ENCODE data around the gene TNFAIP3. TPM values are rescaled to one million over a fixed set of nuclear protein-coding genes. Genes with fewer than 3 reads are reported as not detected.

The TNFAIP3 gene
- total RNA-seq, 4 donors from 2014 or later = 21.6 to 48.4 (median 32.8) TPM

GRCh38 chr6:137925141-137925698 lies 58.2 kb downstream of the TNFAIP3 start:
- TF ChIP-seq POLR2A (IDR thresholded peaks at IDR 0.05) (no peak), CTCF (IDR thresholded peaks at IDR 0.05) (no peak), EP300 (IDR thresholded peaks at IDR 0.05) (no peak)
- Histone ChIP-seq H3K4me3 (no peak overlapping the region), H3K4me1 (peaks cover 0 to 32% (median 10%) of the 10 kb centered on the region in 4 donors), H3K36me3 (no peaks in the 10 kb centered on the region), H3K27ac (no peak overlapping the region), H3K27me3 (no peaks in the 10 kb centered on the region), H3K9me3 (no peaks in the 10 kb centered on the region)
- no peak for DNase-seq (ENCODE audit: low spot score in 2 of 2)
- WGBS, 2 donors = 93 to 95% methylated on average over 12 of the region's 12 CpGs

GRCh38 chr6:137926207-137926731 lies 59.2 kb downstream of the TNFAIP3 start:
- peak in 1 of 2 donors; percentile 43 for DNase-seq (ENCODE audit: low spot score in 2 of 2)
- H3K4me1 ChIP-seq = peaks cover 0 to 32% (median 10%) of the 10 kb centered on the region in 4 donors
- H3K9me3 ChIP-seq = no peaks in the 10 kb centered on the region
- H3K36me3 ChIP-seq = no peaks in the 10 kb centered on the region
- peak overlapping the region in 1 of 4 donors; percentile 48 for H3K27ac ChIP-seq
- WGBS, 2 donors = 40 to 68% methylated on average over 1 of the region's 1 CpG
- no peak overlapping the region for H3K4me3 ChIP-seq
- no peaks in the 10 kb centered on the region for H3K27me3 ChIP-seq
- TF ChIP-seq EP300 (IDR thresholded peaks at IDR 0.05) (peak in 1 of 2 donors; percentile 72), POLR2A (IDR thresholded peaks at IDR 0.05) (no peak)

GRCh38 chr6:137926985-137927384 lies 59.9 kb downstream of the TNFAIP3 start:
- DNase-seq (ENCODE audit: low spot score in 2 of 2) = no peak
- H3K4me3 ChIP-seq = no peak overlapping the region
- H3K4me1 ChIP-seq = peaks cover 0 to 32% (median 10%) of the 10 kb centered on the region in 4 donors
- no peak for TF ChIP-seq CTCF (IDR thresholded peaks at IDR 0.05)
- TF ChIP-seq EP300 (IDR thresholded peaks at IDR 0.05) = no peak
- TF ChIP-seq POLR2A (IDR thresholded peaks at IDR 0.05) = no peak
- peak overlapping the region in 1 of 4 donors; percentile 5 for H3K27ac ChIP-seq
- no peaks in the 10 kb centered on the region for H3K27me3 ChIP-seq
- 77 to 89% methylated on average over 3 of the region's 3 CpGs for WGBS, 2 donors
- H3K36me3 ChIP-seq = no peaks in the 10 kb centered on the region
- no peaks in the 10 kb centered on the region for H3K9me3 ChIP-seq

- WGBS, 2 donors = 14 to 15% methylated on average over 8 of the region's 8 CpGs
- TF ChIP-seq CTCF (IDR thresholded peaks at IDR 0.05) = no peak
- TF ChIP-seq POLR2A (IDR thresholded peaks at IDR 0.05) = no peak
- TF ChIP-seq EP300 (IDR thresholded peaks at IDR 0.05) = no peak
- H3K9me3 ChIP-seq = no peaks in the 10 kb centered on the region
- H3K27ac ChIP-seq = no peak overlapping the region
- H3K4me1 ChIP-seq = peaks cover 0 to 32% (median 10%) of the 10 kb centered on the region in 4 donors
- no peak overlapping the region for H3K4me3 ChIP-seq
- H3K36me3 ChIP-seq = no peaks in the 10 kb centered on the region
- no peak for DNase-seq (ENCODE audit: low spot score in 2 of 2)
- no peaks in the 10 kb centered on the region for H3K27me3 ChIP-seq
Observed at GRCh38 chr6:137927777-137928218, 60.7 kb downstream of the TNFAIP3 start.

GRCh38 chr6:137928286-137928685 lies 61.2 kb downstream of the TNFAIP3 start:
- Histone ChIP-seq H3K4me1 (peaks cover 0 to 32% (median 10%) of the 10 kb centered on the region in 4 donors), H3K4me3 (no peak overlapping the region), H3K27ac (no peak overlapping the region), H3K9me3 (no peaks in the 10 kb centered on the region), H3K27me3 (no peaks in the 10 kb centered on the region), H3K36me3 (no peaks in the 10 kb centered on the region)
- TF ChIP-seq EP300 (IDR thresholded peaks at IDR 0.05) (no peak), CTCF (IDR thresholded peaks at IDR 0.05) (no peak), POLR2A (IDR thresholded peaks at IDR 0.05) (no peak)
- no peak for DNase-seq (ENCODE audit: low spot score in 2 of 2)
- 26 to 34% methylated on average over 2 of the region's 2 CpGs for WGBS, 2 donors

All from tibial nerve (tissue), 4 donors.